Psoas muscle (tissue), 8 donors: ENCODE data around the gene DCAF4L1. TPM values are rescaled to one million over a fixed set of nuclear protein-coding genes. Genes with fewer than 3 reads are reported as not detected.

ENCODE experiments used
- ATAC-seq, 4 donors: fragments of 200-7000 bp; cut with Tn5 transposase; one replicate each; pipeline ENCODE4 v1.9.1; 2020; ENCODE audit warnings: moderate library complexity in 3 of 4, mild to moderate bottlenecking in 2 of 4
- DNase-seq, 2 donors: peaks; one replicate each; pipeline ENCODE4 v3.0.0-alpha.2; 2020
- H3K27ac ChIP-seq: fragments of 200-600 bp; one replicate; pipeline ENCODE4 v1.8.0; 2022
- H3K27me3 ChIP-seq, 3 donors: fragments of 200-600 bp in 1 of 3; one replicate each; pipeline versions ENCODE4 v1.6.1 to v1.8.0; 2013 to 2022; ENCODE audit warnings: low read length in 2 of 3, mild to moderate bottlenecking in 2 of 3, moderate library complexity in 1 of 3; ENCODE audit not compliant: insufficient read depth in 3 of 3
- H3K36me3 ChIP-seq, 2 donors: fragments of 200-600 bp in 1 of 2; one replicate each; pipeline versions ENCODE4 v1.6.1 to v1.8.0; 2013 to 2022; ENCODE audit warnings: low read depth in 1 of 2, mild to moderate bottlenecking in 1 of 2, moderate library complexity in 1 of 2; ENCODE audit not compliant: insufficient read depth in 1 of 2
- H3K4me1 ChIP-seq: fragments of 200-600 bp; one replicate; pipeline ENCODE4 v1.8.0; 2022
- H3K4me3 ChIP-seq: fragments of 200-600 bp; one replicate; pipeline ENCODE4 v1.8.0; 2022; ENCODE audit warnings: mild to moderate bottlenecking
- H3K9me3 ChIP-seq: fragments of 200-600 bp; one replicate; pipeline ENCODE4 v1.8.0; 2022
- CTCF ChIP-seq: fragments of 200-600 bp; IDR thresholded peaks from one replicate; pipeline ENCODE4 v1.8.0; 2022; ENCODE audit warnings: antibody characterized with exemption
- WGBS, 3 donors: extraction: QIAGEN DNeasy Blood & Tissue Kit; methylation state at CpG; one replicate each; pipeline versions ENCODE4 v1.1.6 to v1.1.7; 2013; 5-methylcytosine and 5-hydroxymethylcytosine counted together
- intact Hi-C, 2 donors: fragments of 100-400 bp; cut with DNase I; formaldehyde crosslinking; loops; one replicate each; pipeline versions ENCODE4 v1.11.0 to v1.14.2; 2022
- polyA plus RNA-seq, 3 donors: library from polyadenylated mRNA; stranded (reverse); fragments of 200-250 nt; gene quantifications; one replicate each; pipeline ENCODE4 v1.2.3, GENCODE V29; 2013
- total RNA-seq, 4 donors: library from RNA; stranded (reverse); fragmentation: NEBNext Ultra II Directional in 2 of 4; extraction: Animal tissue kit (Norgen Biotek cat#: 25700) in 2 of 4; gene quantifications; one replicate each; pipeline versions ENCODE4 v1.2.1 to v1.2.4, GENCODE V29; 2021 to 2023
- donor health status: healthy with polysubstance abuse.
- donor health status: DM: no; HTN: no; CAD: no; lungs with moderate emphysema.
- donor health status: Bipolar disorder and iron deficiency.
- donor health status: healthy.
- donor health status: DM: yes; HTN: yes; CAD: no.
- donor health status: DM: no; HTN: no; CAD: no.
- donor health status: DM: no; HTN: no; CAD: no.
- donor health status: DM: yes; HTN: yes; CAD: no.

DCAF4L1 gene
- total and polyA plus RNA-seq, 7 donors: 0.04 to 1.1 (median 0.25) TPM

DNA sequence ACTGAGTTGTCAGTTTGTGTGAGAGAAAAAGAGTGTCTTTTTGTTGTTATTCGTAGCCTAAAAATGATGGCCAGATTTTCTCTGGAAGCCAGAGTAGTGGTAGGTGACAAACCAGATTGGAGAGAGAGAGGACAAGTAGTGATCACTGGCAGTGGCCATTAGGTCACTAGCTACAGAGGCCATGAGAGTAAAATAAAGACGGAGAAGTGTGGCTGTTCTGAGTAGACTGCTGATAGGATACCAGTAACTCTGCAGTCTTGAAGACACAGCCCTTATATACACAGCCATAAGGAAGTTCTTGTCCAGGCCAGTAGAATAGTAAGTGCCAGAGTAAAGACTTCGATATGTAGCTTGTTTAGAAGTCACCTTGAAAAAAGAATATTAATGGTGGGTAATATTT lies 16.5 kb downstream of the DCAF4L1 start:
- no peak for ATAC-seq
- intact Hi-C loops: no loop called here
- H3K27ac ChIP-seq: no peak overlapping the region

GRCh38 chr4:41999321-41999720 lies 17.8 kb downstream of the DCAF4L1 start:
- H3K36me3 ChIP-seq: peaks cover 0 to 22% of the 10 kb centered on the region in 2 donors
- H3K4me1 ChIP-seq: no peaks in the 10 kb centered on the region
- H3K9me3 ChIP-seq: no peaks in the 10 kb centered on the region
- ATAC-seq: no peak
- TF ChIP-seq CTCF: no peak
- no peaks in the 10 kb centered on the region for H3K27me3 ChIP-seq
- no peak overlapping the region for H3K27ac ChIP-seq
- H3K4me3 ChIP-seq: no peak overlapping the region
- intact Hi-C loops: no loop called here
- DNase-seq: no peak

More for the DNA sequence above, 16.5 kb downstream of the DCAF4L1 start:
- no peak for TF ChIP-seq CTCF
- peaks cover 0 to 11% of the 10 kb centered on the region in 2 donors for H3K36me3 ChIP-seq
- no peaks in the 10 kb centered on the region for H3K9me3 ChIP-seq
- no peak overlapping the region for H3K4me3 ChIP-seq
- no peaks in the 10 kb centered on the region for H3K4me1 ChIP-seq
- WGBS, 3 donors: 93 to 99% (median 97%) methylated on average over 3 of the region's 3 CpGs
- no peaks in the 10 kb centered on the region for H3K27me3 ChIP-seq
- DNase-seq: no peak

DNA sequence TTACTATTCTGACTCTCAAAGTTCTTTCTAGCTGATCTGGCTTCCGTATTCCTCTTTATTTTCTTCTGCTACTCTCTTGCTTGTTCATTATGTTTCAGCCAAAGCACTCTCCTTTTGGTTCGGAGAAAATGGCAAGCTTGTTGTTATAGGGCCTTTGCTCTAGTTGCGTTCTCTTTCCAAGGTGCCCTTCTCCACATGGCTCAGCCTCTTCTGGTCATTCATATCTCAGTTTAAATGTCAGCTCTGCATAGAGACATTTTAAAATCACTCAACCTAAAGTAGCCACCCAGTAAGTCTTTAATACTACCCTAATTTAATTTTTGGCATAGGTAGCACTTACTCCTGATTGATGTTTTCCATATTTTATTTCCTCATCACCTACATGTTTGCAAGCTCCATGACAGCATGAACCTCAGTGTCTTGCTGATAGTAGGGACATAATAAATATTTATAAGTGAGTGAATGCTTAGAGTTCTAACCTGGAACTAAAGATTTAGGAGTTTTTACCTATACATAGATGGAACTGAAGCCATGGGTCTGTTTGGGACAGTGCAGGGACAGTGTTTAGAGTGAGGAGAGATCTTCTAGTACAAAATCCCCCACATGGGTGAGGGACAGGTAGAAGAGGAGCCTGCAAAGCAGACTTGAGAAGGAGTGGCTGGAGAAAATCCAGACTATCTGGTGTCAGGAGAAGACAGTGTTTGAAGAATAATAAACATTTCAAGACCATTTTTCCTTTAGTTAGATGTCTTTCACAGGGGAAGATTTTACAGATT lies 26.6 kb downstream of the DCAF4L1 start:
- TF ChIP-seq CTCF: no peak
- Histone ChIP-seq H3K9me3 (no peaks in the 10 kb centered on the region), H3K4me1 (no peaks in the 10 kb centered on the region), H3K36me3 (peaks cover 3 to 31% of the 10 kb centered on the region in 2 donors), H3K27ac (no peak overlapping the region), H3K4me3 (no peak overlapping the region), H3K27me3 (no peaks in the 10 kb centered on the region)
- WGBS, 3 donors: 52 to 65% (median 63%) methylated on average over 3 of the region's 3 CpGs
- DNase-seq (no peak), ATAC-seq (peak in 1 of 4 donors; percentile 44)
- intact Hi-C loops: no loop called here

DNA sequence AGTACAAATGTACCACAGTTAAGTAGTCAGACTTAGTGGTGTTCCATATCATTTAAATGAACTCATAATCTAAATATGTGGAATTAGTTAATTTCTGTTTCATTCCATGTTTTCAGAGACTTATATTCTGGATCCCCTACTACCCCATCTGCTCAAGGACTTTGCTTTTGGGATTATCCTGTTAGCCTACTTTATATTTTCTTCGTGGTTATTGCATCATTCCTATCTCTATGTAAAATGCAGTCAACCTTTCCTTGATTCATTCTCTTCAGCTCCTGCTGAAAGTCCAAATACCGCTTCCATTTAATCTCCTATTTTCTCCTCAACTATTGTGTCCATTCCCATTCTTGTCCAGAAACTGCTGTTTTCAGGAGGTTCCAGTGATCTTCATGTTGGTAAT lies 33.9 kb downstream of the DCAF4L1 start:
- Histone ChIP-seq H3K27ac (no peak overlapping the region), H3K4me3 (no peak overlapping the region), H3K27me3 (no peaks in the 10 kb centered on the region), H3K36me3 (peaks cover 0 to 12% of the 10 kb centered on the region in 2 donors), H3K9me3 (no peaks in the 10 kb centered on the region), H3K4me1 (peaks cover 3% of the 10 kb centered on the region)
- DNase-seq (no peak), ATAC-seq (no peak)
- 79 to 90% (median 88%) methylated on average over 2 of the region's 2 CpGs for WGBS, 3 donors
- intact Hi-C loops: no loop called here
- no peak for TF ChIP-seq CTCF

DNA sequence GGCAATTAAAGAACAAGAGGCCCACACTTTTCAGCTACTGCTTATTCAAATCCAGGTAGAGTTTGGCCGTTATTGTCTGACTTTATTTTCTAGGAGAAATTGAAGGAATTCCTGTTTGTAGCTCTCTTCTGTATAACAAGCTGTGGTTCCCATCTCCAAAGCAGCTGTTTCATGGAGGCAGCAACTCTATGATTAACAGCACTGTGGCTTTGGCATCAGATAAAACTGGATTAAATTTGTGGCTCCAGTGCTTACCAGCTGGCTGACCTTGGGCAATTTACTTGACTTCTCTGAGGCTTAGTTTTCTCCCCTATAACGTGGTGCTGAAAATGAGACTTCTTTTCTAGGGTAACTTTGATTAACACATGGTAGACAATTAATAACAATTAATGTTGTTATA lies 36.9 kb downstream of the DCAF4L1 start:
- ATAC-seq (peak in 3 of 4 donors; percentile 54 to 63 (median 56)), DNase-seq (no peak)
- no peaks in the 10 kb centered on the region for H3K9me3 ChIP-seq
- peaks cover 0 to 30% of the 10 kb centered on the region in 2 donors for H3K36me3 ChIP-seq
- no peak for TF ChIP-seq CTCF
- WGBS, 3 donors: 34 to 49% (median 36%) methylated on average over 2 of the region's 2 CpGs
- intact Hi-C loops: no loop called here
- H3K4me3 ChIP-seq: no peak overlapping the region
- peaks cover 3% of the 10 kb centered on the region for H3K4me1 ChIP-seq
- H3K27me3 ChIP-seq: no peaks in the 10 kb centered on the region
- H3K27ac ChIP-seq: no peak overlapping the region
